Prostate gland (tissue), 2 donors: ENCODE results near the gene GNA15.

Source experiments
- POLR2A ChIP-seq: fragments of 450-650 bp; IDR thresholded peaks from one replicate; pipeline ENCODE4 v1.6.1; 2016; ENCODE audit warnings: antibody characterized with exemption, mild to moderate bottlenecking
- POLR2AphosphoS5 ChIP-seq: sonication (generic); formaldehyde crosslinking; IDR thresholded peaks from one replicate; pipeline ENCODE4 v1.6.1; 2017; ENCODE audit warnings: antibody characterized with exemption
- TF ChIP-seq, protein P1 (sequence below), 4 experiments: fragments of 200-600 bp in 2 of 4; fragments of 450-650 bp in 2 of 4; sonication (generic) in 2 of 4; IDR thresholded peaks; 1 replicate in 3 of 4; 2 replicates in 1 of 4; pipeline ENCODE4 v1.5.1; 2016 to 2019; ENCODE audit warnings: antibody characterized with exemption in 4 of 4, mild to moderate bottlenecking in 2 of 4, moderate library complexity in 2 of 4

DNA sequence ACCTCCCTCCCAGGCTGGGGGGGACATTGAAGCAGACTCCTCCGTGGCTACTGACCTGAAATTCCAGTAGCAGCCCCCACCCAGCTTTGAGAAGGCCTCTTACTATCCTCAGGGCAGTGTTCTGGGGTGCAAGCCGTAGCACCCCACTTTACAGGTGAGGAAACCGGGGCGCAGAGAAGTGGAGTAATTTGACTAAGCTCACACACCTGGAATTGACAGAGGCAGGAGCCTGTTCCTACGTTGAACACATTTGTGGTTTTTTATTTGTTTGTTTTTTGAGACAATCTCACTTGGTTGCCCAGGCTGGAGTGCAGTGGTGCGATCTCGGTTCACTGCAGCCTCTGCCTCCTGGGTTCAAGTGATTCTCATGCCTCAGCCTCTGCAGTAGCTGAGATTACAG lies 28.1 kb downstream of the GNA15 start:
- TF ChIP-seq, protein P1, sequence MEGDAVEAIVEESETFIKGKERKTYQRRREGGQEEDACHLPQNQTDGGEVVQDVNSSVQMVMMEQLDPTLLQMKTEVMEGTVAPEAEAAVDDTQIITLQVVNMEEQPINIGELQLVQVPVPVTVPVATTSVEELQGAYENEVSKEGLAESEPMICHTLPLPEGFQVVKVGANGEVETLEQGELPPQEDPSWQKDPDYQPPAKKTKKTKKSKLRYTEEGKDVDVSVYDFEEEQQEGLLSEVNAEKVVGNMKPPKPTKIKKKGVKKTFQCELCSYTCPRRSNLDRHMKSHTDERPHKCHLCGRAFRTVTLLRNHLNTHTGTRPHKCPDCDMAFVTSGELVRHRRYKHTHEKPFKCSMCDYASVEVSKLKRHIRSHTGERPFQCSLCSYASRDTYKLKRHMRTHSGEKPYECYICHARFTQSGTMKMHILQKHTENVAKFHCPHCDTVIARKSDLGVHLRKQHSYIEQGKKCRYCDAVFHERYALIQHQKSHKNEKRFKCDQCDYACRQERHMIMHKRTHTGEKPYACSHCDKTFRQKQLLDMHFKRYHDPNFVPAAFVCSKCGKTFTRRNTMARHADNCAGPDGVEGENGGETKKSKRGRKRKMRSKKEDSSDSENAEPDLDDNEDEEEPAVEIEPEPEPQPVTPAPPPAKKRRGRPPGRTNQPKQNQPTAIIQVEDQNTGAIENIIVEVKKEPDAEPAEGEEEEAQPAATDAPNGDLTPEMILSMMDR (IDR thresholded peaks at IDR 0.05), result no peak
- no peak for TF ChIP-seq POLR2A
- no peak for TF ChIP-seq POLR2AphosphoS5
